HG02798 (cell line): ENCODE data around the gene OR8H2.
"Not testable (repeated sequence)": the region's sequence is repeated elsewhere in the genome, so short reads cannot be mapped to it uniquely, and the experiment has no call there.

Experiments used
- ATAC-seq: cut with Tn5 transposase; IDR thresholded peaks from one replicate; pipeline ENCODE4 v1.9.1; 2021; ENCODE audit warnings: mild to moderate bottlenecking; ENCODE audit not compliant: unreplicated experiment, poor library complexity

Gene OR8H2, protein sequence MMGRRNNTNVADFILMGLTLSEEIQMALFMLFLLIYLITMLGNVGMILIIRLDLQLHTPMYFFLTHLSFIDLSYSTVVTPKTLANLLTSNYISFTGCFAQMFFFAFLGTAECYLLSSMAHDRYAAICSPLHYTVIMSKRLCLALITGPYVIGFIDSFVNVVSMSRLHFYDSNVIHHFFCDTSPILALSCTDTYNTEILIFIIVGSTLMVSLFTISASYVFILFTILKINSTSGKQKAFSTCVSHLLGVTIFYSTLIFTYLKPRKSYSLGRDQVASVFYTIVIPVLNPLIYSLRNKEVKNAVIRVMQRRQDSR

DNA sequence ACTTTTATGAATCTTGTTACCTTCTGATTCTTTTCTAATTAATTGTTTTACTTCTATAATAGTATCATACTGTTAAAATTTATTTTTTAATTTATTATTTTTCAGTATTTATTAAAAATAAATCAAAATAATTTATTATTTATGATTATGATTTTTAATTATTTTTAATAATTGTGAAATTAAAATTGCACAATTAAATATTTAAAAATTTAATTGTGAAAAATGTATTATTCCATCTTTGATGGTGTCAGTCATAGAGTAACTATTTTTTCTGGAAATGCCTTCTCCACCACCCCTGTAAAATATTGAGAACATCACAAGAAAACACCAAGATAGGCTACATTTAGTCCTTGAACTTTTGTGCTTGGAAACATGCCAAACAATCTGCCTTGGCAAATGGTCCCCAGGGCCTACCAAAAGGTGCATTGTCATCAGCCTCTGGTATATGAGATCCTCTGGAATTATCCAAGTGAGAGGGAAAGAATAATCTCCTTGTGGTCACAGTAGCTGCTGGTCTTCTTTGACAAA lies at the start of gene OR8H2:
Gene OR8H2 (plus strand): TSS at position 478 of the 528 bp plus-strand sequence. CDS start 1,356 bp downstream, outside the sequence.
- no peak for ATAC-seq

DNA sequence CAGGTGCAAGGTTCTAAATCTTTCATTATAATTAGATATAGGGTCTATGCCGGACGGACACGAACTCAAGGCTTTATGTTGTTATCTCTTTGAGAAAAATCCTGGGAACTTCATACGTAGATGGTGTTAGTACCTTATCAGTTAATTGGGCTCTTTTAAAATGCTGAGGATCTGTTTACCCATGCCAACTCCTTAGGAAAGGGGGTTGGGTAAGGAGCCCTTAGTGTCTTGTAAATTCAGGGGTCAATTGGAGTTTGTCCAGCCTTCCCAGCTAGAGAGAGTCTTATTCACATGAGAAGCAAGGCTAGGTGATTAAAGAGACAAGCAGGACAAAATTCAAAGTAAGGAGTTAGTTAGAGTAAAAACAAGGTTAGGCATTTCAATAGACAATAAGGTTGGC lies 47.1 kb upstream of the OR8H2 start:
- ATAC-seq = not testable (repeated sequence)

DNA sequence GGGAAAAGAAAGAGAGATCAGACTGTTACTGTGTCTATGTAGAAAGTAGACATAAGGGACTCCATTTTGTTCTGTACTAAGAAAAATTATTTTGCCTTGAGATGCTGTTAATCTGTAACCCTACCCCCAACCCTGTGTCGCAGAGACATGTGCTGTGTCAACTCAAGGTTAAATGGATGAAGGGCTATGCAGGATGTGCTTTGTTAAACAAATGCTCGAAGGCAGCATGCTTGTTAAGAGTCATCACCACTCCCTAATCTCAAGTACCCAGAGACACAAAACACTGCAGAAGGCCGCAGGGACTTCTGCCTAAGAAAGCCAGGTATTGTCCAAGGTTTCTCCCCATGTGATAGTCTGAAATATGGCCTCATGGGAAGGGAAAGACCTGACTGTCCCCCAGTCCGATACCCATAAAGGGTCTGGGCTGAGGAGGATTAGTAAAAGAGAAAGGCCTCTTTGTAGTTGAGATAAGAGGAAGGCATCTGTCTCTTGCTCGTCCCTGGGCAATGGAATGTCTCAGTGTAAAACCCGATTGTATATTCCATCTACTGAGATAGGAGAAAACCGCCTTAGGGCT lies 45.7 kb upstream of the OR8H2 start:
- ATAC-seq = not testable (repeated sequence)

DNA sequence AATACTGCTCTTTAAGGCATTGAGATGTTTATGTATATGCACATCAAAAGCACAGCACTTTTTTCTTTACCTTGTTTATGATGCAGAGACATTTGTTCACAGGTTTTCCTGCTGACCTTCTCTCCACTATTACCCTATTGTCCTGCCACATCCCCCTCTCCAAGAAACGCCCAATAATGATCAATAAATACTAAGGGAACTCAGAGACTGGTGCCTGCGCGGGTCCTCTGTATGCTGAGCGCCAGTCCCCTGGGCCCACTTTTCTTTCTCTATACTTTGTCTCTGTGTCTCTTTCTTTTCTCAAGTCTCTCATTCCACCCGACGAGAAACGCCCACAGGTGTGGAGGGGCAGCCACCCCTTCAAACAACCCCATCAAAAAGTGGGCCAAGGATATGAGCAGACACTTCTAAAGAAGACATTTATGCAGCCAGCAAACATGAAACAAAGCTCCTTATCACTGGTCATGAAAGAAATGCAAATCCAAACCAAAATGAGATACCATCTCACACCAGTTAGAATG lies 45.2 kb upstream of the OR8H2 start:
- ATAC-seq = not testable (repeated sequence)

DNA sequence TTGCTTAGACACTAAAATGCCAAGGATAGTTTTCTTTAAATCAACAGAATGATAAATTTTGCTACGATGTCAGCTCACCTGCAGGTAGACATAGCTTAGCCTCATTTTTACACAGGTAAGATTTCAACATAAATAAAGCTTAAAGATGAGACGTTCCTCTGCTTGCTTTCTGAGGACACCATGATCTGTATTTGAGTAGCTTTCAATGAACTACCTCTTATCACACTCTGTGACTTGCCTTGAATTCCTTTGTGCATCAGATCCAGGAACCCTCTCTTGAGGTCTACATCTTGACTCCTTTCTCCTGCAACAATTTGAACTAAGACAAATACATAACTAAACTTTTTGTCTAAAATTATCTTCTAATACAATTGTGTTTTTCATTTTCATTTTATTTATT lies 36.5 kb upstream of the OR8H2 start:
- ATAC-seq = no peak

DNA sequence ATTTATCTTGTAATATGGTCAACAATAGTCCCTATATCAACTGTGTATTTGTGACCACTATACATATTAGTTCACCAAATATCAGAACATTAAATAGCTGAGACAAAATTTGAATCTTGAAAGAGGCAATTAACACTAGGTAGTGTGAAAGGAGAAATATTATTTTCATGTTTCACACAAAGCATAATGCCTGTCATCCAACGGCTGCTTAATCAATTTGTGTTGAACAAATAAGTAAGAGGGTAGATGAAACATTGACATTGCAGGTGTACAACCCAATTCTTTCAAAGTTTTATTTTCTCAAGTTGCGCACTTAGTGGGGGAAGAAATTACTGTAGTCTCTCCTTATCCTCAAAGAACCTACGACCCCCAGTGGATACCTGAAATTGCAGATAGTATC lies 13.8 kb upstream of the OR8H2 start:
- no peak for ATAC-seq

DNA sequence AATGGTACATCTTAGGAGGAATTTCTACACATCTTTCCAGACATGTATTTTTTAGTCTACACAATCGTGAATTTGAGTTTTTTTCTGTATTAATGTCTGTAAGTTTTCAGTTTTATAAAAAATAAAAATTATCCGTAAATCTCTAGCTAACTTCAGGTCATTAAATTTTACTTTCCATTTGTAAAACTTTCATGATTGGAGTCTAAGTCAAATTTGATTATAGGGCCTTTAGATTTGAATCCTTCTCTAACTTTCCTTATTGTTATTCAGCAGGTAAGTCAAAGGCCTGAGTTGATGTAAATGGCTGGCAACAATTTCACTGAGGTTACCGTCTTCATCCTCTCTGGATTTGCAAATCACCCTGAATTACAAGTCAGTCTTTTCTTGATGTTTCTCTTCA lies 10.5 kb upstream of the OR8H2 start, which contains the start of gene OR8I2:
Gene OR8I2 (plus strand): TSS at position 301 of the 400 bp plus-strand sequence. CDS start 0 bp downstream, at position 301.
- ATAC-seq = no peak

DNA sequence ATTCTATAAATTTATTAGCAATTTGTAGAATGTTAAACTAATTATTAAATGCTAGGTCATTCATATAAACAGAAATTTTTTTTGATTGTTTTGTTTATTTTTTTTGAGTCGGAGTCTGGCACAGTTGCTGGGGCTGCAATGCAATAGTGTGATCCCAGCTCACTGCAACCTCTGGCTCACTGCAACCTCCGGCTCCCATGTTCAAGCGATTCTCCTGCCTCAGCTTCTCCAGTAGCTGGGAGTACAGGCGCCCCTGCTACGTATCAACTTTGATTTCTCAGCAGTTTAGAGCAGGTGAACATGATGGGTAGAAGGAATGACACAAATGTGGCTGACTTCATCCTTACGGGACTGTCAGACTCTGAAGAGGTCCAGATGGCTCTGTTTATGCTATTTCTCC lies 18.6 kb downstream of the OR8H2 start, which contains the start of gene OR8H3:
Gene OR8H3 (plus strand): TSS at position 301 of the 400 bp plus-strand sequence. CDS start 0 bp downstream, at position 301.
- ATAC-seq = no peak

DNA sequence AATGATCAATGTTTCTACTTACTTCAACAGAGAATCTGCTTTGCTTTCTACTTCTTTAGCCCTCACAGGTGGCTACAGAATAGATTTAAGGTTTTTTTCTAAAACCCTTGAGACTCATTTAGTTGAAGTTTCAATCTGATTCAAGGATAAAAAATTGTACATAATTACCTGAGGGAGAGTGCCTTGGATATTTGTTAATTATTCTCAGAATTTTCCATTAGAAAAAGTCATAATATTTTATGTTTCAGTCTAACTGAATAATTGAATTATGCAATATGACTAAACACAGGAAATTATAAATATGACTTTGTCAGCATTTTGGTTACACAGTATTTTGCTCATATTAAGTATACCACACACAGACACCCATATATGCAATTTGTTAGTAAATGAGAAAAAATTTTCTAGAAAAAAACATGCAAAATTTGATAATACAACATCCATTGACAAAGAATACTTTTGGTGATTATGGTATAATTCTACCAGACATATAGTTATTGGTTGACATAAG lies 36.7 kb downstream of the OR8H2 start, which contains the start of gene OR8J3:
Gene OR8J3 (minus strand): TSS at position 51 of the 511 bp plus-strand sequence. CDS start 2,483 bp downstream, outside the sequence.
- ATAC-seq = no peak

DNA sequence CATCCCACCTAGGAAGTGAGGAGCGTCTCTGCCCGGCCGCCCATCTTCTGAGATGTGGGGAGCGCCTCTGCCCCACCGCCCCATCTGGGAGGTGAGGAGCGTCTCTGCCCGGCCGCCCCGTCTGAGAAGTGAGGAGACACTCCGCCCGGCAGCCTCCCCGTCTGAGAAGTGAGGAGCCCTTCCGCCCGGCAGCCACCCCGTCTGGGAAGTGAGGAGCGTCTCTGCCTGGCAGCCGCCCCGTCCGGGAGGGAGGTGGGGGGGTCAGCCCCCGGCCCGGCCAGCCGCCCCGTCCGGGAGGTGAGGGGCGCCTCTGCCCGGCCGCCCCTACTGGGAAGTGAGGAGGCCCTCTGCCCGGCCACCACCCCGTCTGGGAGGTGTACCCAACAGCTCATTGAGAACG lies 40.2 kb downstream of the OR8H2 start:
- ATAC-seq = not testable (repeated sequence)

DNA sequence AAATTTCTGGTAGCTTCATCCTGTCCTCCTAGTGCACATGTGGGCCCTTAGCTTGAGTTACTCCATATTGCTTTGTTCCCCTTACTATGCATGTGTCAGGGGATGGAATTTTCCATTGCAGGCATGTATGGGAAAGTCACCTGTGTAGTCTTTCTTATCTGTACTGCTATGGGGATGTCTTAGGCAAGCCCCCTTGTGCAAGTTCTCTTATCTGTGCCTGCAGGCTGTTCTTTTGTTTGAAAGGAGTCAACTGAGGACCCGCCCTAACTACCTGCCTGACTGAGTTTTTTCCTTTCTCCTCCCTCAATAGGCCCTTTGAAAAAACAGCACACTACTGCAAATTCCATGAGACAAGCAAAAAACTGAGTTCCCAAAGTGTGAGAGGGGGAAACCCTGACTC lies 47.9 kb downstream of the OR8H2 start:
- ATAC-seq = no peak

DNA sequence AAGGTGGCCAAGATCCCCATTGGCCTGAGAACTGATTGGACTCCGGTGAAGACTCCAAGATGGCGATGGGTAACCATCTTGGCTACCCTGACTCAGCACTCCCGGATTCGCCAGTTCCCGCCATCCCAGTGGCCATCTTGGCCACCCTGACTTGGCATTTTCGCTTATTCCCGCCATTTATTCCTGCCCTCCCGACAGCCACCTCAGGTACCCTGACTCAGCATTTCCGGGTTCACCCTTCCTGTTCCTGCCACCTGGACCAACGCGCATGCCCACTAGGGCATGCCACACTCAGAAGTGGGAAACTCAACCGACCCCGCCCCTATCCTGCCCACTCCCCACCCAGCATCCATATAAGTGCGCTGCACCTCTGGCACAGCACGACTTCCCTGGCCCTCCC lies 48.8 kb downstream of the OR8H2 start:
- no peak for ATAC-seq
